ENCODE results near the gene KCNS3.
"Not testable (repeated sequence)": the region's sequence is repeated elsewhere in the genome, so short reads cannot be mapped to it uniquely, and the experiment has no call there.

The KCNS3 gene

GRCh38 chr2:17960925-17961324, 82.5 kb downstream of the KCNS3 start:
- Histone ChIP-seq H3K9me3 (ENCODE audit: insufficient read depth, low read depth, low read length) (no peaks in the 10 kb centered on the region), H3K79me2 (ENCODE audit: insufficient read depth, low read length) (no peaks in the 10 kb centered on the region), H3K4me1 (ENCODE audit: insufficient read depth, low read length, poor library complexity, severe bottlenecking) (no peaks in the 10 kb centered on the region), H2AFZ (ENCODE audit: low read length) (no peak overlapping the region), H3K27me3 (ENCODE audit: insufficient read depth, low read length, poor library complexity, severe bottlenecking) (no peaks in the 10 kb centered on the region), H3K9ac (ENCODE audit: low read depth, low read length, poor library complexity, severe bottlenecking) (no peak overlapping the region), H4K20me1 (ENCODE audit: insufficient read depth, low read length, poor library complexity, severe bottlenecking) (no peaks in the 10 kb centered on the region), H3K9me2 (replicated peaks; ENCODE audit: low read depth, low read length) (no peaks in the 10 kb centered on the region), H3K36me3 (ENCODE audit: insufficient read depth, low read length) (no peaks in the 10 kb centered on the region), H3K4me3 (ENCODE audit: low read length, poor library complexity, severe bottlenecking) (no peak overlapping the region), H3K4me2 (ENCODE audit: low read depth, low read length, poor library complexity, severe bottlenecking) (no peak overlapping the region), H3F3A (ENCODE audit: low read depth) (no peaks in the 10 kb centered on the region)
- TF ChIP-seq CTCF (conservative IDR thresholded peaks at IDR 0.05; ENCODE audit: low read length) (no peak), EZH2phosphoT487 (IDR thresholded peaks at IDR 0.05; ENCODE audit: borderline replicate concordance) (no peak)

- no peak overlapping the region for H3K4me3 ChIP-seq (ENCODE audit: low read length, poor library complexity, severe bottlenecking)
- no peaks in the 10 kb centered on the region for H4K20me1 ChIP-seq (ENCODE audit: insufficient read depth, low read length, poor library complexity, severe bottlenecking)
- H2AFZ ChIP-seq (ENCODE audit: low read length): no peak overlapping the region
- H3F3A ChIP-seq (ENCODE audit: low read depth): no peaks in the 10 kb centered on the region
- H3K4me1 ChIP-seq (ENCODE audit: insufficient read depth, low read length, poor library complexity, severe bottlenecking): peaks cover 3% of the 10 kb centered on the region
- H3K4me2 ChIP-seq (ENCODE audit: low read depth, low read length, poor library complexity, severe bottlenecking): no peak overlapping the region
- no peaks in the 10 kb centered on the region for H3K27me3 ChIP-seq (ENCODE audit: insufficient read depth, low read length, poor library complexity, severe bottlenecking)
- H3K36me3 ChIP-seq (ENCODE audit: insufficient read depth, low read length): no peaks in the 10 kb centered on the region
- no peak for TF ChIP-seq CTCF (conservative IDR thresholded peaks at IDR 0.05; ENCODE audit: low read length)
- no peaks in the 10 kb centered on the region for H3K9me3 ChIP-seq (ENCODE audit: insufficient read depth, low read depth, low read length)
- no peaks in the 10 kb centered on the region for H3K9me2 ChIP-seq (replicated peaks; ENCODE audit: low read depth, low read length)
- H3K9ac ChIP-seq (ENCODE audit: low read depth, low read length, poor library complexity, severe bottlenecking): no peak overlapping the region
- H3K79me2 ChIP-seq (ENCODE audit: insufficient read depth, low read length): no peaks in the 10 kb centered on the region
These were observed 83.3 kb downstream of the KCNS3 start for GRCh38 chr2:17961789-17962188.

GRCh38 chr2:17962876-17963275, 84.4 kb downstream of the KCNS3 start:
- Histone ChIP-seq H3K79me2 (ENCODE audit: insufficient read depth, low read length) (no peaks in the 10 kb centered on the region), H4K20me1 (ENCODE audit: insufficient read depth, low read length, poor library complexity, severe bottlenecking) (no peaks in the 10 kb centered on the region), H3K4me2 (ENCODE audit: low read depth, low read length, poor library complexity, severe bottlenecking) (no peak overlapping the region), H3K9me2 (replicated peaks; ENCODE audit: low read depth, low read length) (no peaks in the 10 kb centered on the region), H3K36me3 (ENCODE audit: insufficient read depth, low read length) (no peaks in the 10 kb centered on the region), H3K4me3 (ENCODE audit: low read length, poor library complexity, severe bottlenecking) (no peak overlapping the region), H3F3A (ENCODE audit: low read depth) (no peaks in the 10 kb centered on the region), H3K9ac (ENCODE audit: low read depth, low read length, poor library complexity, severe bottlenecking) (no peak overlapping the region), H3K27me3 (ENCODE audit: insufficient read depth, low read length, poor library complexity, severe bottlenecking) (no peaks in the 10 kb centered on the region), H2AFZ (ENCODE audit: low read length) (no peak overlapping the region), H3K9me3 (ENCODE audit: insufficient read depth, low read depth, low read length) (no peaks in the 10 kb centered on the region), H3K4me1 (ENCODE audit: insufficient read depth, low read length, poor library complexity, severe bottlenecking) (peaks cover 10% of the 10 kb centered on the region)
- no peak for TF ChIP-seq EZH2phosphoT487 (IDR thresholded peaks at IDR 0.05; ENCODE audit: borderline replicate concordance)

GRCh38 chr2:17963571-17963970, 85.1 kb downstream of the KCNS3 start:
- H3K9ac ChIP-seq (ENCODE audit: low read depth, low read length, poor library complexity, severe bottlenecking); H3K9me2 ChIP-seq (replicated peaks; ENCODE audit: low read depth, low read length); H3K4me1 ChIP-seq (ENCODE audit: insufficient read depth, low read length, poor library complexity, severe bottlenecking); H2AFZ ChIP-seq (ENCODE audit: low read length); H3K4me2 ChIP-seq (ENCODE audit: low read depth, low read length, poor library complexity, severe bottlenecking); H3K79me2 ChIP-seq (ENCODE audit: insufficient read depth, low read length); H4K20me1 ChIP-seq (ENCODE audit: insufficient read depth, low read length, poor library complexity, severe bottlenecking); H3K4me3 ChIP-seq (ENCODE audit: low read length, poor library complexity, severe bottlenecking); H3F3A ChIP-seq (ENCODE audit: low read depth); H3K27me3 ChIP-seq (ENCODE audit: insufficient read depth, low read length, poor library complexity, severe bottlenecking); H3K36me3 ChIP-seq (ENCODE audit: insufficient read depth, low read length); H3K9me3 ChIP-seq (ENCODE audit: insufficient read depth, low read depth, low read length): not testable (repeated sequence)

All from Loucy (cell line).